Activated naive CD4-positive, alpha-beta T cell (primary cell): ENCODE measurements around the gene EVL.
"Not testable (repeated sequence)": the region's sequence is repeated elsewhere in the genome, so short reads cannot be mapped to it uniquely, and the experiment has no call there.

Experiments used
- DNase-seq, 4 experiments: peaks; one replicate each; lab custom pipeline; 2025; lab: John Stamatoyannopoulos, UW

EVL gene

DNA sequence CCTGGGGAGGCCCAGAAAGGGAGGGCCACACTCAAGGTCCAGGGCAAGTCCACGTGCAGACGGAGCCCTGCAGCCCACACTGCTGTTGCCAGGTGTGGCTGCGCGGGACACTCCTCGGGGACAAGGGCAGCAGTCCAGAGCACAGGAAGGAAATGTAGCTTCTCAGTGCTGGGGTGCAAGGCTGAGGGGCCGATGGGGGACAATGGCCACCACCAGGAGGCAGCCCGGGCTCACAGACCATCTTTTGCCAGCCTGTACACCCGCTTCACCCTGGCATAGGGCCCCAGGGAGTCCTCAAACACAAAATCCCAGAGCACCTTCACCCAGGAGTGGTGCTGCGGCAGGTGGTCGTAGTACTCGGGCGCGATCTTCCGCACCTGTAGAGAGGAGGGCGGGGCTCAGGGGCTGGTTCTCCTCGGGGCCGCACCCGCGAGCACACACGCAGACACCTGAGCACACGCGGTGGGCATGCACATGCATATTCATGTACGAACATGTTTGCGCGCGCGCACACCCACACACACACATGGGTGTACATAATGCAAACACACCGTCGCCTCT lies 81.4 kb downstream of the EVL start:
- DNase-seq: peak in 1 of 4 experiments; percentile 48

DNA sequence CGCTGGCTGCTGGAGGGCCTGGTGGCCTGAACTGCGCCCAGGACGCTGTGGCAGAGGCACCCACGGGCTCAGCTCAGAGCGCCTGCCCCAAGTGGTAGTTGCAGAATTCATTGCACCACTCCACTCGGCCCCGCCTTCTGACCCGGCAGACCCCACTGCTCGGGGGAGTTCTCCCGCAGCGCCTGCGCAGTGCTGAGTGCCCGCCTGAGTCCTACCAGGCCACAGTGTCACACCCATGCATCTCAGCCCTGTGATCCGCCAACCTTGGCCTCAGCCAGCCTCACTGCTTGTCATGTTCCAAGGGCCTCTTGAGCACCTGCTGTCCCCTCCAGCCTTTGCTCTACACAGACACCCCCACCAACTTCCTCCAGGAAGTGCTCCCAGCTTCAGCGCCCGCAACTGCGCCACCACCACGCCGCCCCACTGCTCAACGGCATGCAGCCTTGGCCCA lies 82.0 kb downstream of the EVL start:
- peak in 3 of 4 experiments; percentile 19 to 58 (median 40) for DNase-seq

DNA sequence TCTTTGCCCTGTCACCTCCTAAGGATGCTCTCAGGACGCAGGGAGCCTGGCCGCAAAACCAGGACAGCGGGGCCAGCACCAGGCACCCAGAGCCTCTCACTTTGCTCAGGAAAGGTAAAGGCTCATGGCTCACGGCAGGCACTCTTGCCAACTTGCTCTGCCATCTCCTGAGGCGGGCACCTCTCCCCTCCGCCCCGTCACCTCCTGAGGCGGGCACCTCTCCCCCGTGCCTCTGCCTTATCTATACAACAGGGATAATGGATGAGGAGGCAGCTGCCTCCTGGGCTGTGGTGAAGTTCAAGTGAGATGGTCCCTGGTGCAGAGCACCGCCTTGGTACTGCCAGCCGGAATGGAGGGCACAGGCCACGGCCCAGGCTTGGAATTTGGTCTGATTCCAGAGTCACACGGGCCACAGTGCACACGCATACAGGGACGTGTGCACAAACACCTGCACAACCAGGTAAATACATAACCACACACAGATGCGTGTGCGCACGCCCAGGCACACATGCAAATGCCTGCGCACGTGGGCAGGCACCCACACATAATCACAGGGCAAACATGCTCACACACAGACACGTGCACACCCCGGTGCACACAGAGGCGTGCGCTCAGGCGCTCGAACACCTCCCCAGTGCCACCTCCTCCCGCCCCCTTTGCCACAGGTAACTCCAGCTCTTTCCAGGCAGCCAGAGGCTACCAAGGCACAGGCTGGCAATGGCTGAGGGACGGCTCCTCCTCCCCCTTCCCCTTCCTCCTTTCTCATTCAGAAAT lies 82.7 kb downstream of the EVL start:
- DNase-seq: no peak

DNA sequence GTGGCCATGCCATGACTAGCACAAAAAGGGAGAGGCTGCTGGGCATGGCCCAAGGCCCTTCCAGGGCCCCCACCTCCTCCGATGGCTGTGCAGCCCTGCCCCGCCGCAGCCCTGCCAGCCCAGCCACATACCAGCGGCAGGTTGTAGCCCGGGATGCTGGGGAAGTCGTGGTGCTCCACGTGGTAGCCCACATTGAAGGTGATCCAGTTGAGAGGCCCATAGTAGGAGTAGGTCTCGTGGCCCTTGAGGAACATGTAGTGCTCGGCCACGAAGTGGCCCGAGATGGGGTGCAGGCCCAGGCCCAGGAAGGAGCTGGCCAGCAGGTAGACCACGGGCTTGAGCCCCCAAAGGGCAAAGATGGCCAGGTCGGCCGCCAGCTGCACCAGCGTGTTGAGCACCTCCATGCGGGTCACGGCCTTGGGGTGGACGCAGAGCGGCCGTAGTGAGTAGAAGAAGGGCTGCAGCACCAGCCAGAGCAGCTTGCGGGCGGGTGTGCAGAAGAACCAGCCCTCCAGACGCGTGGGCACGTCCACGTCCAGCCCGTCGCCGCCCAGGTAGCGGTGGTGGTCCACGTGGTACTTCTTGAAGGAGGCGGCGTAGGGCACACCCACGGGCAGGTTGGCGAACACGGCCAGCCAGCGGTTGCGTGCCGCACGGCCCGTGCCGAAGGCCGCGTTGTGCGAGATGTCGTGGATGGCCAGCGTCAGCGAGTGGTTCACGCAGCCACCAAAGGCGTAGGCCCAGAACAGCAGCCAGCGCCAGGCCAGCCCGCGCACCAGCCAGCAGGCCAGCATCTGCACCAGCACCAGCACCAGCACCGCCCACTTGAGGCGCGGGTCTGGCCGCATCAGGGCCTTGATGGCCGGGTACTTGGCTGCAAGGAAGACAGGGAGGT lies 83.9 kb downstream of the EVL start:
- DNase-seq: no peak

DNA sequence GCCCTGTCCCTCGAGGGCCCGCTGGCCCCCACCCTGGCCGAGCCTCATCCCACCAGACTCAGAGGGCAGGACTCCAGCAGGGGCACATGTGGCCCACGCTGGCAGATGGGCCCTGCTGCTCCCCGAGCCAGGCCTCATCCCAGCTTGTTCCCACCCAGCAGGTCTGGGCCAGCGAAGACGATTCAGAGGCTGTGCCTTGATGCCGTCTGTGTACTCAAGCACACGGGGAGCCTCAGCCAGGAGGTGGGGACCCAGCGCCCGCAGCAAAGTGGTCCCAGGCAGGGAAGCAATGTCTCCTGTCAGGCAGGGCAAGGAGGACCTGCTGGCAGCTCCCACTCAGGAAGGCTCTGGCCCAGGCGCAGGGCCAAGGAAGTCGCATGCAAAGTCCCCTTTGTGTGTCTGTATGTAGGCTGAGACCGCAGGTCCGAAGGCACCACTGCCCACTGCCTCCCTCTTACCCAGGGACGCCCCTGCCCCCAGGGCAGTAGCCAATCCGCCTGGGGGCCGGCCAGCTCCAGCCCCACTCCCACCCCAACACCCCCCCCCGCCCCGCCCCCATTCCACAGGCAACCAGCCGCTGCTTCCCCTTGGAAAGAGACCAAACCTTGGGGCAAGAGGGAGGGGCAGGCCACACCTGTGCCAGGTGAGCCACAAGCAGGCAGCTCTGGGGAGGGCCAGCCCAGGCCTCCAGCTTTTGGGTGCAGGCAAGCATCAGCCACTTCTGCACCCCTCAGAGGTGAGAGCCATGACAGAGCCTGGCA lies 84.8 kb downstream of the EVL start:
- DNase-seq: no peak

DNA sequence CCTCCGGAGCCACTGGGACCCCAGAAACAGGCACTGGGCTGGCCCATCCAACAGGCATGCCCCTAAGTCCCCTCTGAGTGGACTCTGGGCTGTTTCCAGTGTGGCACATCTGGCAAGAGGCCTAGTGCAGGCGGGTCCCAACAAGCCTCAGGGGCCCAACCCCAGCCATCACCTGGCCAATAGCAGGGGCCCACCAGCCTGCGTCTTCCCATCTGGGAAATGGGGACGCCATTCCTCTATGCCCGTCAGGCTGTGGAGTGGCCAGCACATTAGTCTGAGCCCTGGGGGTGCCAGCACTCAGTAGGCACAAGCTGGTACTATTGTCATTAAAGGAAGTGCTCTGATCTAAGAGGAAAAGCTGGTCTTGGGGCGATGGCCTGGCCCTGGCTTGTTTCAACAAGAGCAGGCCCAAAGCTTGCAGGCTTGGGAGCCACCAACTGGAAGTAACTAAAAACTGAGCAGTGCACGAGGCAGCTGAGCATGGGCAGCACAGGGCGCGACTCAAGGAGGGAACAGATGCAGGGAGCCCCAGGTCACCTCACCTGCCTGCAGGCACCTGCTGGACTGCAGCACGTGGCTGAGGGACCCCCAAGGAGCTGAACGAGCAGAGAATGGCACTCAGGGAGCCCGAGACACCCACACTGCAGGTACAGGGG lies 85.8 kb downstream of the EVL start:
- no peak for DNase-seq

DNA sequence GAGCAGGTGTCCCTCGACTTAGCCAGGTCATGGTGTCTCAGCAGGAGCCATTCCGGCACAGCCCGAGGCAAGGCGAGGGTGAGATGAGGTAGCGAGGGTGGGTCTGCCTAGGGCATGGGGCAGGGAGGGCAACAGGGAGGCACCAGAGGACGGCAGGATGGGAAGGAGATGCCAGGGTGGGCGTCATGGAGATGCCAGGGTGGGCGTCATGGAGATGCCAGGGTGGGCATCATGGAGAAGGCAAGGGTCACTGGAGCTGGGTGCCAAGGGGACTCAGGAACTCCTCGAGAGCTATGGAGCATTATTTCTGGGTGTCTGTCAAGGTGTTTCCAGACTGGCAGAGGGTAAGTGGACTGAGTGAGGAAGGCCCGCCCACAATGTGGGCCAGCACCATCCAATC lies 86.9 kb downstream of the EVL start:
- DNase-seq: no peak

DNA sequence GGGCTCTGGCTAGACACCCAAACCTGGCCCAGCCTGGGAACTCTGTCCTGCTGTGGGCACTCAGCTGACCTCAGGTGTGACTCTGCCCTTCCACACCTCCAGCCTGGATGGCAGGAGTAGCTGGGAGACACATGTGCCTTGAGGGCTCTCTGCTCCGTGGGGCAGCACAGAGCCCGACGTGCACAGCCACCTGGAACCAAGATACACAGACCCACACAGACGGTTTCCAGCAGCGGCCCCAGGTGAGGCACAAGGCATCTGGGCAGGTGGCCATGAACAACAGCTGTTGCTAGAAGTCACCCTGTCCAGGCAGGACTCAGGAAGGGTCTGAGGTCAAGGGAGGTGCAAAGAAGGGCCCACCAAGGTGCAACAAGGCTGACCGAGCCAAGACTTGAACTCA lies 88.3 kb downstream of the EVL start:
- DNase-seq: no peak

DNA sequence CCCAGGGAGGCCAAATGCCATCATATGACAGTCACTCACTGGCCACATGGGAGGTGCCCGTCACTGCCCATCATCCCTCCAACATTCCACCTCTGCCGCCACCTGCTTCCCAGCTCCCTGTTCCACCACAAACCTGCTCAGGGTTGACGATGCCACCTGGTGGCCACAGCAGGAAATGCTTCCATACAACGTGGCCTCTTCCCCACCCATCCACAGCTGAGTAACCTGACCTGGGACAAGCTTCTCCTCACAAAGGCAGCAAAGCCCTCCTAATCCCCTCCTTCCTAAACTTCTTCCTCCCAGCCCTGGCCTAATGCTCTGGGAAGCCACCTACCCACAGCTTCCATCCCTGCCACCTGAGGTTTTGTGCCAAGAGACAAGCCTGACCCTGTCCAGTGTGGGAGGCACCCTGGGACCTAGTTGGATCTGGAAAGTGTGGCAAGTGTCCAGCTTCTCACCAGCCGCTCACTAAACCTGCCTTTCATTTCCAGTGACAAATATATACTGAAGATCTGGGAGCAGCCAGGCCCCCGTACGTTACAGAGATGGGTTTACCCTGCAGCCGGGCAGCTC lies 89.9 kb downstream of the EVL start:
- DNase-seq: no peak

DNA sequence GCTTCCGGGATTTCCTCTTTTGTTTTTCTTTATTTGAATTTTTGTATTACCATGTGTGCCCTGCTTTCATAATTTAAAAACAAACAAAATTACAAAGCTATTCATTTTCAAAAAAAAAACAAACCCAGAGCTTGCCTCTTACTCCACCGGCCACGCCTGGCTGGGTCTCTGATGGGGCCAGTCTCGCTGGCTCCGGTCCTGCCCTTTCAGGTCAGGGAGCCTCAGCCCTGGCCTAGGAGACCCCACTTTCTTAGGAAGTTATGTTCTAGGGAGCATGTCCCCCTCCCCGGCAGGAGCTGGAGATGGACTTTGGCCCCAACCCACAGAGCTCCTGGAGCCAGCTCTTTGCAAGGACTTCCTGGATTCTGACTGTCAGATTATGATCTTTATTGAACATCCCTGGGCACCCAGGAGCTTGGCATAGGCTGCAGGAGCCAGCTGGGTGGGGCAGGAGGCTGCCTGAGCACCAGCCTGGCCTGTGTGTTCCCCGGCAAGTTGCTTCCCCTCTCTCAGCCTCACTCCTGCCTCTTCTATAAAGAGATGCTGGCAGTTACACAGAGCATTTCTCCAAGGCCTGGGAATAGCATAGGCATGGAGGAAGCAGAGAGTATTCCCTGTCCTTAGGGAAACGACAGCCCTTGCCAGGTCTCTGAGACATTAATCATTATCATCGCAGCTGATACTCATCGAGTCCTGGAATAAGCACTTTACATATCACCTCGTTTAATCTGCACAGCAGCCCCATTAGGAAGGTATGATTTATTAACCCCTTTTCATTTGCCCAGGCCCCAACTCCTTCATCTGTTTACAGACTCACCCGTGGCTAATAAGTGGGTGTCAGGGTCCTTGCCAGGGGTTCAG lies 90.8 kb downstream of the EVL start:
- no peak for DNase-seq

DNA sequence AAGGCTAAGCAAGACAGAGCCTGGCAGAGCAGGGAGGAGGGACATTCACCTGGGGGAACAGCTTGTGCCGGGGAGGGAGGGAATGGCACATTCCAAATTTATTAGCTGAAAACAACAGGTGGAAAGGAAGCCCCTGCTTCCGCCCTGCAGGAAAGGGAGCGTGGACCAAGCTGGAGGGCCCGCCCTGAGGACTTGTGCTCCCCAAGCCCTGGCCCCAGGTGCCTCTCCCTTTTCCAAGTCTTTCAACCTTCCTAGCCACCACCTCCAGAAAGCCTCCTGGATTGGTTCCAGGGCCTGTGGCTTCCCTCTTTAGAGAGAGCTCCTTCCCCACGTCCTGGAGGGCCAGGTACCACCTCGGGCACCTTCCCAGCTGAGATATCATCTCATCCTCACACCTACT lies 91.6 kb downstream of the EVL start:
- no peak for DNase-seq

DNA sequence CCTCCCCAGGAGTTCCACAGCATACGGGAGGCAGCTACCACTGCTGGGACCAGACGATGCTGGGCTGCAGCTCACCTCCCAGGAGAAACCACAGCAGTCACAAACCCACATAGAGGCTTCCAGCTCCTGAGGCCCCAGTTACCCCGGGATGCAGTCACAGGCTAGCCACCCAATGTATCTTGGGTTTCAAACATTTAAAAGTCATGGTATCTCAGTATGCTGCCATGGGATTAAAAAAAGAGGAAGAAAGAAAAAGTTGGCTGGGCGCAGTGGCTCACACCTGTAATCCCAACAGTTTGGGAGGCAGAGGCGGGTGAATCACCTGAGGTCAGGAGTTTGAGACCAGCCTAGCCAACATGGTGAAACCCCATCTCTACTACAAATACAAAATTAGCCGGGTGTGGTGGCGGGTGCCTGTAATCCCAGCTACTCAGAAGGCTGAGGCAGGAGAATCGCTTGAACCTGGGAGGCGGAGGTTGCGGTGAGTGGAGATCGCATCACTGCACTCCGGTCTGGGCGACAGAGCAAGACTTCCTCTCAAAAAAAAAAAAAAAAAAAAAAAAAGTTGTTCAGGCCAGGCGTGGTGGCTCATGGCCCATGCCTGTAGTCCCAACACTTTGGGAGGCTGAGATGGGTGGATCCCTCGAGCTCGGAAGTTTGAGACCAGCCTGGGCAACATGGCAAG lies 92.5 kb downstream of the EVL start:
- not testable (repeated sequence) for DNase-seq

DNA sequence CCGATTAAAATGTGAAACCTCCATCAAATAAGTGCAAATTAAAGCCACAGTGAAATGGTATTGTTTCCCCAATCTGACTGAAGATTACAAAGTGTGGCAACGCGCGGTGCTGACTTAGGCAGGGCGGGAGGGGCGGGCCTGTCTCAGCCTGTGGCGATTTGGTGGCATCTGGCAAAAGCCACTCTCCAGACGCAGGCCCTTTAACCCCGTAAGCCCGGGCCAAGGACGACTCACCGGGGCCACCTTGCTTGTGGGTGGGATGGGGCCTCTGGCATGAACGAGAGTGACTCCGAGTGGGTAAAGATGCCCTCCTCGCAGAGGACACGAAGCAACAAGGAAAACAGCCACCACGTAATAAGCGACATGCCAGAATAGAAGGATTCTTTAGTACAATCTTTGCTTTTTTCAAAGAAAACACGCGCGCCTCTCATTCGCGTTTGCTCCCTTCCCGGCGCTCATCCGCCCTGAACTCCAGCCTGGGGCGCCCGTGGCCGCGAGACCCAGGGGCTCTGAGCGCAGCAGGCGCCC lies 93.4 kb downstream of the EVL start:
- no peak for DNase-seq

DNA sequence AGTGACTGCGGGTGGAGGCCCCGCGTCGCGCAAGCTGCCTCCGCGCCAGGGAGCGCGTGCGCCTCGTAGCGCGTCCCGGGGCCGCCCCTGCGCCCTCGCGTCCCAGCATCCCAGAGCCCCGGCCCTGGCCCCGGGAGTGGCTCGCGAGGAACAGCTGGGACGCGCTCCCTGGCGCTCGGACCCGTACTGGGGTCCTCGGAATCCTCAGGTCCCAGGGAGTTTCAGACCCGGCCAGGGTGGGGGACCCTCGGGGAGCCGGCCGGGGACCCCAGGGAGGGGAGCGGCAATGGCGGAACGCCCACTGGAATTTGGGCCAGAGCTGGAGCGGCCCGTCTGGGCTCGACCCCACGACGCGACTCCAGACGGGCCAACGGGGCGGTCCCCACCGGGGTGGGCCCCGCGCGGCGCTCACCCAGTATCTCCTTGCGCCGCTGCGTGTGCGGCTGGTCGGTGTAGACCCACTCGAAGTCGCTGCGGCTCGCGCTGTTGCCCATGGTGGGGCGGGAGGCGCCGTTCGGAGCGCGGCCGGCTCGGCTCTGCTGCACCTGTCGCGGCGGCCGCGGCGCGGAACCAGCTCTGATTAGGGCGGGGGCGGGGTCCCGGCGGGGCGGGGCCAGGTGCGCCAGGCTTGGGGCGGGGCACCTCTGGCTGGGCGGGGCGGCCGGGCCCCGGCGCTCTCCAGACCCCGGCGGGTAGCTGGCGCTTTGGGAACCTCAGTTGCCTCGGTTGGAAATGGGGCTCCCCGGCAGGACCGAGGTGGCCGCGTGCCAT lies 94.1 kb downstream of the EVL start, which contains the start of gene DEGS2:
Gene DEGS2 (minus strand): TSS at position 552 of the 771 bp plus-strand sequence. CDS start 58 bp downstream, at position 494.
- DNase-seq: peak in 3 of 4 experiments; percentile 39 to 73 (median 43)

DNA sequence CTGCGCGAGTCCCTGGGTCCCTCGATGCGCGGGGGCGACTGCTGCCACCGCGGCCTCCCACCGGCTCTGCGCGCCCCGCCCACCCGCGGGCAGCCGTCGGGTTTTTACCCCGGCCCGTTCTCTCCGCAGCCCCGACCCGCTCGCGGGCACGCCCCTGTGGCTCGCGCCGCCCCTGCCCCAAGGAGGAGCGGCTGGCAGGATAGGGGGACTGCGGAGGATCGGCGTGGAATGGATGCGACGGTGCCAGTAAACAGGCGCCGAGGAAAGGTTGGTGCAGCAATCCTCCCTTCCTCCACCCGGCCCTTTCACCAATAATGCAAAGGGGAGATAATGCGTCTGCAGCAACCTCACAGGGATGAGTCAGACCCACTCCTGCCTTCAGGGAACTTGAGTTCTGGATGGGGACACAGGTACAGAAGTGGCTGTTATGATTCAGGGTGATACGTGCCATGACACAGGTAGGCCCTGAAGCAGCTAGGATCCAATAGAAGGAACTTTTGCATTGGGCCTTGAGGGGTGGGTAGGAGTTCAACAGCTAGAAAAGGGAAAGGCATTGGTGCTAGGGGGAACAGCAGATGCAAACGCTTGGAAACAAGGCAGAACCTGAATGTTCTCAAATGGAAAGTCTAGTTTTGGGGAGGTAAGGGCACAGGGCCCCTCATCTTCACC lies 94.8 kb downstream of the EVL start:
- no peak for DNase-seq

DNA sequence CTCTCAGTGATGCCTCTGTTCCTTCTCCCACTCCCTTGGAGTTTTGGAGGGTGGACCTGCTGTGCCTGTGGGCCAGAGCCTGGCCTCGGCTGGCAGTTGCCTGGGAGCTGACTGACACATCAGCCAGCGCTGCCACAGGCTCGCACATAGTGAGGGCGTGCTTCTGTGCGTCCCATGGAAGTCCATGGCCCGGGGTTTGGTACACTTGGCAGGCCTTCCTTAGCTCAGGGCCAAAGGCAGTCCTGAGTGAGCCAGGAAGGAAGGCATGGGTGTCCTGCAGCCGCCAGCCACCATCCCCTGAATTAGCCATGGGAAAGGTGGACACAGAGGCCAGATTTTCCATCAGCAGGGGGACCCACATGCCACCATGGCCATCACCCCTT lies 95.3 kb downstream of the EVL start:
- no peak for DNase-seq

DNA sequence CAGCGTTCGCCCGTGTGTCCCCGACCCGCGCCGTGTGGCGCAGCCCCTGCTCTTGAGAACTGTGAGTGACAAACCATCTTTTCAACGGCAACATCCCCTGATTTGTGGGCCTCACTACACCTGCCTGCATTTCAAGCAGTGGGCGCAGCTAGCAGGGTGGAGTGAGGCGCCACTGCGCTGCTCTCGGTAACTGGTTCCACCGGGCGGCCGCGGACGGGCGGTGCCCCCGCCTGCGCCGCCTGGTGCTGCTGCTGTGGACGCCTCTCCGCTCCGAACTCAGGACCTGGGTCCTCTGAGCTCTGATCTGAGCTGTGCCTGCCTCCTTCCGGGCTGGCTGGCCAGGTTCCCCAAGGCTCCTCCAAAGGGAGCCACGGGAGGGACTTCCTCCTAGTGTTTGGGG lies 100.2 kb downstream of the EVL start:
- DNase-seq: no peak
